UCSD-AML1 (cell line): ENCODE measurements around the gene NFKB1.
"Not testable (repeated sequence)": the region's sequence is repeated elsewhere in the genome, so short reads cannot be mapped to it uniquely, and the experiment has no call there.

Source experiments
- DNase-seq: peaks from one replicate; lab custom pipeline; 2025; ENCODE audit not compliant: unreplicated experiment; lab: John Stamatoyannopoulos, UW

Gene NFKB1

GRCh38 chr4:102500696-102501446 is at the start of gene NFKB1:
TSS of gene NFKB1 (plus strand) at chr4:102501359. CDS start at chr4:102525519, 24,160 bp downstream.
- peak; percentile 76 for DNase-seq

GRCh38 chr4:102452854-102453253 is 48.3 kb upstream of the NFKB1 start:
- DNase-seq: no peak

GRCh38 chr4:102453827-102454226 is 47.3 kb upstream of the NFKB1 start:
- DNase-seq: no peak

GRCh38 chr4:102454268-102454667 is 46.9 kb upstream of the NFKB1 start:
- no peak for DNase-seq

GRCh38 chr4:102454981-102455685 is 46.0 kb upstream of the NFKB1 start:
- no peak for DNase-seq

GRCh38 chr4:102455750-102456149 is 45.4 kb upstream of the NFKB1 start:
- no peak for DNase-seq

- no peak for DNase-seq
These were observed 34.9 kb upstream of the NFKB1 start for GRCh38 chr4:102466298-102466697.

- no peak for DNase-seq
These were observed 31.4 kb upstream of the NFKB1 start for GRCh38 chr4:102469806-102470205.

- no peak for DNase-seq
These were observed 28.6 kb upstream of the NFKB1 start for GRCh38 chr4:102472441-102473013.

GRCh38 chr4:102473476-102473875 is 27.7 kb upstream of the NFKB1 start:
- no peak for DNase-seq

- DNase-seq: no peak
These were observed 26.2 kb upstream of the NFKB1 start for GRCh38 chr4:102474736-102475504.

- no peak for DNase-seq
These were observed 23.5 kb upstream of the NFKB1 start for GRCh38 chr4:102477657-102478056.

- no peak for DNase-seq
These were observed 23.0 kb upstream of the NFKB1 start for GRCh38 chr4:102478186-102478585.

- not testable (repeated sequence) for DNase-seq
These were observed 21.3 kb upstream of the NFKB1 start for GRCh38 chr4:102479832-102480231.

- no peak for DNase-seq
These were observed 18.0 kb upstream of the NFKB1 start for GRCh38 chr4:102483120-102483519.

GRCh38 chr4:102483990-102484692 is 17.0 kb upstream of the NFKB1 start:
- DNase-seq: not testable (repeated sequence)

- DNase-seq: no peak
These were observed 8.5 kb upstream of the NFKB1 start for GRCh38 chr4:102492531-102493241.

- no peak for DNase-seq
These were observed 7.9 kb upstream of the NFKB1 start for GRCh38 chr4:102493257-102493656.

- no peak for DNase-seq
These were observed 7.4 kb upstream of the NFKB1 start for GRCh38 chr4:102493794-102494193.

- DNase-seq: no peak
These were observed 6.6 kb upstream of the NFKB1 start for GRCh38 chr4:102494603-102495002.
